Psoas muscle (tissue), 8 donors: Measurements from ENCODE around the gene ZNF430. TPM values are rescaled to one million over a fixed set of nuclear protein-coding genes. Genes with fewer than 3 reads are reported as not detected.

Source experiments
- ATAC-seq, 4 donors: fragments of 200-7000 bp; cut with Tn5 transposase; one replicate each; pipeline ENCODE4 v1.9.1; 2020; ENCODE audit warnings: moderate library complexity in 3 of 4, mild to moderate bottlenecking in 2 of 4
- DNase-seq, 2 donors: peaks; one replicate each; pipeline ENCODE4 v3.0.0-alpha.2; 2020
- H3K27ac ChIP-seq: fragments of 200-600 bp; one replicate; pipeline ENCODE4 v1.8.0; 2022
- H3K27me3 ChIP-seq, 3 donors: fragments of 200-600 bp in 1 of 3; one replicate each; pipeline versions ENCODE4 v1.6.1 to v1.8.0; 2013 to 2022; ENCODE audit warnings: low read length in 2 of 3, mild to moderate bottlenecking in 2 of 3, moderate library complexity in 1 of 3; ENCODE audit not compliant: insufficient read depth in 3 of 3
- H3K36me3 ChIP-seq, 2 donors: fragments of 200-600 bp in 1 of 2; one replicate each; pipeline versions ENCODE4 v1.6.1 to v1.8.0; 2013 to 2022; ENCODE audit warnings: low read depth in 1 of 2, mild to moderate bottlenecking in 1 of 2, moderate library complexity in 1 of 2; ENCODE audit not compliant: insufficient read depth in 1 of 2
- H3K4me1 ChIP-seq: fragments of 200-600 bp; one replicate; pipeline ENCODE4 v1.8.0; 2022
- H3K4me3 ChIP-seq: fragments of 200-600 bp; one replicate; pipeline ENCODE4 v1.8.0; 2022; ENCODE audit warnings: mild to moderate bottlenecking
- H3K9me3 ChIP-seq: fragments of 200-600 bp; one replicate; pipeline ENCODE4 v1.8.0; 2022
- CTCF ChIP-seq: fragments of 200-600 bp; IDR thresholded peaks from one replicate; pipeline ENCODE4 v1.8.0; 2022; ENCODE audit warnings: antibody characterized with exemption
- WGBS, 3 donors: extraction: QIAGEN DNeasy Blood & Tissue Kit; methylation state at CpG; one replicate each; pipeline versions ENCODE4 v1.1.6 to v1.1.7; 2013; 5-methylcytosine and 5-hydroxymethylcytosine counted together
- intact Hi-C, 2 donors: fragments of 100-400 bp; cut with DNase I; formaldehyde crosslinking; loops; one replicate each; pipeline versions ENCODE4 v1.11.0 to v1.14.2; 2022
- polyA plus RNA-seq, 3 donors: library from polyadenylated mRNA; stranded (reverse); fragments of 200-250 nt; gene quantifications; one replicate each; pipeline ENCODE4 v1.2.3, GENCODE V29; 2013
- total RNA-seq, 4 donors: library from RNA; stranded (reverse); fragmentation: NEBNext Ultra II Directional in 2 of 4; extraction: Animal tissue kit (Norgen Biotek cat#: 25700) in 2 of 4; gene quantifications; one replicate each; pipeline versions ENCODE4 v1.2.1 to v1.2.4, GENCODE V29; 2021 to 2023
- donor health status: healthy with polysubstance abuse.
- donor health status: DM: no; HTN: no; CAD: no; lungs with moderate emphysema.
- donor health status: Bipolar disorder and iron deficiency.
- donor health status: healthy.
- donor health status: DM: yes; HTN: yes; CAD: no.
- donor health status: DM: no; HTN: no; CAD: no.
- donor health status: DM: no; HTN: no; CAD: no.
- donor health status: DM: yes; HTN: yes; CAD: no.

Gene ZNF430
- total and polyA plus RNA-seq, 7 donors: 0.98 to 3.9 (median 2.5) TPM

- TF ChIP-seq CTCF: no peak
- no peak overlapping the region for H3K27ac ChIP-seq
- H3K27me3 ChIP-seq: no peaks in the 10 kb centered on the region
- H3K4me3 ChIP-seq: no peak overlapping the region
- peaks cover 6% of the 10 kb centered on the region for H3K4me1 ChIP-seq
- intact Hi-C loops: no loop called here
- H3K9me3 ChIP-seq: no peaks in the 10 kb centered on the region
- no peak for DNase-seq
- peaks cover 3 to 29% of the 10 kb centered on the region in 2 donors for H3K36me3 ChIP-seq
- ATAC-seq: no peak
These were observed 3.4 kb downstream of the ZNF430 start for GRCh38 chr19:21023901-21024300.

- Histone ChIP-seq H3K4me3 (no peak overlapping the region), H3K27me3 (no peaks in the 10 kb centered on the region), H3K9me3 (no peaks in the 10 kb centered on the region), H3K4me1 (peaks cover 6% of the 10 kb centered on the region), H3K27ac (no peak overlapping the region), H3K36me3 (peaks cover 3 to 25% of the 10 kb centered on the region in 2 donors)
- intact Hi-C loops: no loop called here
- ATAC-seq (no peak), DNase-seq (no peak)
- no peak for TF ChIP-seq CTCF
These were observed 8.5 kb downstream of the ZNF430 start for GRCh38 chr19:21028969-21029268.

GRCh38 chr19:21045028-21045427 lies 24.6 kb downstream of the ZNF430 start:
- no peak for TF ChIP-seq CTCF
- Histone ChIP-seq H3K27ac (no peak overlapping the region), H3K9me3 (peaks cover 33% of the 10 kb centered on the region), H3K4me3 (no peak overlapping the region), H3K4me1 (no peaks in the 10 kb centered on the region), H3K27me3 (no peaks in the 10 kb centered on the region), H3K36me3 (no peaks in the 10 kb centered on the region)
- intact Hi-C loops: no loop called here
- ATAC-seq (no peak), DNase-seq (no peak)

- Histone ChIP-seq H3K9me3 (peaks cover 33% of the 10 kb centered on the region), H3K27me3 (no peaks in the 10 kb centered on the region), H3K4me3 (no peak overlapping the region), H3K27ac (no peak overlapping the region), H3K36me3 (no peaks in the 10 kb centered on the region), H3K4me1 (no peaks in the 10 kb centered on the region)
- intact Hi-C loops: no loop called here
- DNase-seq (no peak), ATAC-seq (no peak)
- 99 to 100% (median 100%) methylated on average over 3 of the region's 3 CpGs for WGBS, 3 donors
- no peak for TF ChIP-seq CTCF
These were observed 26.0 kb downstream of the ZNF430 start for GRCh38 chr19:21046489-21046888.

- Histone ChIP-seq H3K27me3 (no peaks in the 10 kb centered on the region), H3K4me1 (no peaks in the 10 kb centered on the region), H3K4me3 (no peak overlapping the region), H3K9me3 (peaks cover 31% of the 10 kb centered on the region), H3K36me3 (no peaks in the 10 kb centered on the region), H3K27ac (no peak overlapping the region)
- TF ChIP-seq CTCF: no peak
- 93 to 99% (median 95%) methylated on average over 2 of the region's 2 CpGs for WGBS, 3 donors
- no peak for ATAC-seq
- intact Hi-C loops: no loop called here
- no peak for DNase-seq
These were observed 27.3 kb downstream of the ZNF430 start for GRCh38 chr19:21047716-21048115.
